CD8-positive, alpha-beta memory T cell (primary cell): ENCODE measurements around the gene MPP2. TPM values are rescaled to one million over a fixed set of nuclear protein-coding genes. Genes with fewer than 3 reads are reported as not detected.

Experiments
- CTCF ChIA-PET: fragments of 350-600 bp; sonication (Branson Sonifier 250); formaldehyde crosslinking; loops from one replicate; lab custom pipeline; 2021; ENCODE audit warnings: antibody characterized with exemption; lab: Charles Lee
- POLR2A ChIA-PET: fragments of 350-600 bp; sonication (Branson Sonifier 250); formaldehyde crosslinking; loops from one replicate; lab custom pipeline; 2021; ENCODE audit warnings: antibody characterized with exemption; lab: Charles Lee
- DNase-seq, 5 donors: peaks; one replicate each; pipeline versions ENCODE4 v3.0.0 to v3.0.0-alpha.2; 2020 to 2022; ENCODE audit warnings: mixed read lengths in 1 of 5
- H3K27ac ChIP-seq: one replicate; pipeline ENCODE4 v1.7.0; 2013; ENCODE audit warnings: low read depth, mild to moderate bottlenecking, low read length, moderate library complexity
- H3K27me3 ChIP-seq: 2 replicates; pipeline ENCODE4 v1.7.0; 2013; ENCODE audit warnings: low read length, mild to moderate bottlenecking; ENCODE audit not compliant: insufficient read depth, poor library complexity, severe bottlenecking
- H3K36me3 ChIP-seq: 2 replicates; pipeline ENCODE4 v1.7.0; 2013; ENCODE audit warnings: mild to moderate bottlenecking, low read length, moderate library complexity; ENCODE audit not compliant: insufficient read depth
- H3K4me1 ChIP-seq: 2 replicates; pipeline ENCODE4 v1.7.0; 2013; ENCODE audit warnings: mild to moderate bottlenecking, low read length, moderate library complexity; ENCODE audit not compliant: insufficient read depth
- H3K4me3 ChIP-seq: 2 replicates; pipeline ENCODE4 v1.7.0; 2013; ENCODE audit warnings: mild to moderate bottlenecking, low read length
- H3K9me3 ChIP-seq: 2 replicates; pipeline ENCODE4 v1.7.0; 2013; ENCODE audit warnings: mild to moderate bottlenecking, low read length
- H3K27ac Mint-ChIP-seq, 8 donors: one replicate each; pipeline ENCODE4 v1.8.0; 2020 to 2021; ENCODE audit warnings: mixed read lengths in 8 of 8, mild to moderate bottlenecking in 6 of 8, inconsistent platforms in 3 of 8, moderate library complexity in 3 of 8
- H3K27me3 Mint-ChIP-seq, 2 donors: one replicate each; pipeline ENCODE4 v1.8.0; 2020 to 2021; ENCODE audit warnings: mixed read lengths in 2 of 2, mild to moderate bottlenecking in 1 of 2, moderate library complexity in 1 of 2
- H3K36me3 Mint-ChIP-seq, 3 donors: one replicate each; pipeline ENCODE4 v1.8.0; 2020 to 2021; ENCODE audit warnings: mixed read lengths in 3 of 3, inconsistent platforms in 1 of 3, mild to moderate bottlenecking in 1 of 3
- H3K4me1 Mint-ChIP-seq, 3 donors: one replicate each; pipeline ENCODE4 v1.8.0; 2020 to 2021; ENCODE audit warnings: mixed read lengths in 3 of 3, inconsistent platforms in 1 of 3, mild to moderate bottlenecking in 1 of 3
- H3K4me3 Mint-ChIP-seq, 7 donors: one replicate each; pipeline ENCODE4 v1.8.0; 2020 to 2021; ENCODE audit warnings: mixed read lengths in 7 of 7, mild to moderate bottlenecking in 6 of 7, moderate library complexity in 4 of 7, inconsistent platforms in 2 of 7
- H3K9me3 Mint-ChIP-seq, 5 donors: one replicate each; pipeline ENCODE4 v1.8.0; 2020 to 2022; ENCODE audit warnings: mixed read lengths in 5 of 5, mild to moderate bottlenecking in 3 of 5, moderate library complexity in 2 of 5, inconsistent platforms in 1 of 5
- polyA plus RNA-seq: library from polyadenylated mRNA; unstranded; fragments of 300-500 nt; fragmentation: Illumina TruSeq; gene quantifications from one replicate; pipeline ENCODE4 v1.2.3, GENCODE V29; 2021
- total RNA-seq, 2 experiments: library from RNA; stranded (reverse); gene quantifications; one replicate each; pipeline ENCODE4 v1.2.3, GENCODE V29; 2021

Gene MPP2
- total and polyA plus RNA-seq, 3 experiments from 2014 or later, result 0.90 to 1.2 (median 1.1) TPM

DNA sequence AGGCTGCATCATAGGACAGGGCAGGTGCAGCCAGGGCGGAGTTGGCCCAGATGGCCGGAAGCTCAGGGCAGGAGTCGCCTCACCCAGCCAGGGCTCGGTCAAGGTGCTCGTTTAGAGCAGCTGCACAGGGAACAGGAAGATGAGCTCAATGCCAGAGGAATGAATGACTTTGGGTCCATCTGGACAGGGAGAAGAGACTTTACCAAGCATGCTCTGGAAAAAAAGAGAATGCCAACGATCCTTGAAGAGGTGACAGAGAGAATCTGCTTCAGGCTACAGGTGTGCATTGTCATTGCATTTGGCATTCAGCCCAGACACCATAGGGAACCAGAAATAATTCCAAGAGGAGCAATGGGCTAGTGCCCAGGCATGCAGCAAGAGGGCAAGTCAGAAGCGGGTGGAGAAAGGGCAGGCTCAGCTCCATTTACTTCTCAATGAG, 67.6 kb downstream of the MPP2 start:
- Histone ChIP-seq H3K4me1 (no peaks in the 10 kb centered on the region), H3K27me3 (no peaks in the 10 kb centered on the region), H3K27ac (no peak overlapping the region), H3K9me3 (no peaks in the 10 kb centered on the region), H3K36me3 (no peaks in the 10 kb centered on the region), H3K4me3 (no peak overlapping the region)
- Mint-ChIP-seq H3K27ac (no peak overlapping the region), H3K4me3 (no peak overlapping the region), H3K27me3 (peaks cover 29 to 38% of the 10 kb centered on the region in 2 donors), H3K36me3 (no peaks in the 10 kb centered on the region), H3K4me1 (no peaks in the 10 kb centered on the region), H3K9me3 (no peaks in the 10 kb centered on the region)
- DNase-seq, result no peak
- ChIA-PET CTCF (interaction anchor here (0.9 kb wide), 1 partner anchor 72 kb away, joined by 3 read pairs; no protein-coding TSS in a partner anchor), POLR2A (no interaction called here)

DNA sequence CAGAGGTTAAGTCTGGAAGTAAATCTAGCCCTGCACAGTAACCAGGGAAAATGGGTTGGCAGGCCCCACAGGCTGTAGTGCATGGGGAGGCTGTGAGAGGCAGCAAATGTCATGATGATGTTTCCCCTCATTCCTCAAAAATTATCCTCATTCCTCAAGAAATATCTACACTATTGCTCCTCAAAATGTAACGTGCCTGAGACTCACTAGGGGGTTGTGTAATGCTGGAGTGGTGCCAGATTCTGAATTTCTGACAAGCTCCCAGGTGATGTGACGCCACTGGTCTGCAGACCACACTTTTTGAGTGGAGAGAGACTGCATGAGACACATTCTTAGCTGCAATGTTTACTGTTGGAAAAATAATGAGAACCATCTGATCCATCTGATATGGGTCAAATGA, 73.2 kb downstream of the MPP2 start:
- no peaks in the 10 kb centered on the region for H3K36me3 Mint-ChIP-seq
- peak overlapping the region in 6 of 7 donors; percentile 77 to 82 (median 80) for H3K4me3 Mint-ChIP-seq
- H3K27me3 Mint-ChIP-seq, result peaks cover 36 to 48% of the 10 kb centered on the region in 2 donors
- H3K4me1 Mint-ChIP-seq, result peaks cover 7 to 27% (median 11%) of the 10 kb centered on the region in 3 donors
- CTCF ChIA-PET, result no interaction called here
- H3K9me3 Mint-ChIP-seq, result no peaks in the 10 kb centered on the region
- peaks cover 13% of the 10 kb centered on the region for H3K27me3 ChIP-seq
- no peak for DNase-seq
- H3K4me3 ChIP-seq, result no peak overlapping the region
- POLR2A ChIA-PET, result no interaction called here
- H3K27ac ChIP-seq, result no peak overlapping the region
- H3K4me1 ChIP-seq, result peaks cover 8% of the 10 kb centered on the region
- H3K36me3 ChIP-seq, result no peaks in the 10 kb centered on the region
- no peaks in the 10 kb centered on the region for H3K9me3 ChIP-seq
- peak overlapping the region in 1 of 8 donors; percentile 15 for H3K27ac Mint-ChIP-seq

DNA sequence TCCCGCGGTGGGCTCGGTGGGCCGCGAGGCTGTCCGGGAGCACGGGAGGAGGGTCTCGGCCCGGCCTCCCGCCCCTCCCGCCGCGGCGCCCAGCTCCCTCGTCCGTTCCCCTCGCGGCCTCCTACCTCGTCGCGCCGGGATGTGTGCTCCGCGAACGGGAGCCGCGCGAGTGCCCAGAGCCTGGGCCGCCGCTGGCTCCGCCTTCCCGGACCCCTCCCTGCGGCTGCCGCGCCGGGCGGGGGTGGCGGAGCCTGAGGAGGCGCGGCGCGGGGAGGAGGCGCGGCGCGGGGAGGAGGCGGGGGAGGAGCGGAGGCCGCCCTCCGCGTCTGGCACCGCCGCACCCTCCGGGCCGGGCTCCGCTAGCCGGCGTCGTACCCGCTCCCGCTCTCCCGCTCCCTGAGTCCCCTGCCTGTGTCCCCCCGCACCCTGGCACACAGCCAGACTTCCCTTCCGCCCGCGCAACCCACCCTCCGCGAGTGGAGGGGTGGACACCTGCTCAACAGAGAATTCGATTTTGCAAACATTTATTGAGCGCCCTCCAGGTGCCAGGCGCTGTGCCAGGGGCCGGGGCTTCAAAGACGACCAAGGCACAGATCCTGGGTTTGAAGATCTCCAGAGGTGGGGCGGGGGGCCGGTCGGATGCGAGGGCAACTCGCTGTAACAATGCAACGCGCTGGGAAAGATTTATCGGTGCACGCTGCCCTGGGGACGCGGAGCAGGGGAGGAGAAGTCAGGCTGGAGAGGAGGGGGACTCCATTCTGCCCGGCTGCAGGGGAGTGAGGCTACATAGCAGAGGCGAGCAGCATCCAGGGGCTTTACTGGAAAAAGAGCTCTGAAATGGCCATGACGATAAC, 74.1 kb downstream of the MPP2 start, which contains the start of gene MPP3:
TSS of gene MPP3 (minus strand) at position 171 of the 854 bp plus-strand sequence. CDS start 1,240 bp downstream, outside the sequence.
- H3K27me3 Mint-ChIP-seq, result peaks cover 36 to 48% of the 10 kb centered on the region in 2 donors
- peak within 1 kb of the TSS in 5 of 8 donors; percentile 29 to 75 (median 63) for H3K27ac Mint-ChIP-seq
- peak within 1 kb of the TSS; percentile 78 to 89 (median 82) for H3K4me3 Mint-ChIP-seq
- Histone ChIP-seq H3K36me3 (no peaks in the 10 kb centered on the region), H3K4me3 (peak within 1 kb of the TSS; percentile 56), H3K27me3 (peaks cover 13% of the 10 kb centered on the region), H3K9me3 (no peaks in the 10 kb centered on the region), H3K27ac (no peak within 1 kb of the TSS), H3K4me1 (peaks cover 8% of the 10 kb centered on the region)
- ChIA-PET CTCF (no interaction called here), POLR2A (no interaction called here)
- peaks cover 7 to 27% (median 11%) of the 10 kb centered on the region in 3 donors for H3K4me1 Mint-ChIP-seq
- DNase-seq, result peak; percentile 27 to 60 (median 40)
- H3K9me3 Mint-ChIP-seq, result no peaks in the 10 kb centered on the region
- H3K36me3 Mint-ChIP-seq, result no peaks in the 10 kb centered on the region

DNA sequence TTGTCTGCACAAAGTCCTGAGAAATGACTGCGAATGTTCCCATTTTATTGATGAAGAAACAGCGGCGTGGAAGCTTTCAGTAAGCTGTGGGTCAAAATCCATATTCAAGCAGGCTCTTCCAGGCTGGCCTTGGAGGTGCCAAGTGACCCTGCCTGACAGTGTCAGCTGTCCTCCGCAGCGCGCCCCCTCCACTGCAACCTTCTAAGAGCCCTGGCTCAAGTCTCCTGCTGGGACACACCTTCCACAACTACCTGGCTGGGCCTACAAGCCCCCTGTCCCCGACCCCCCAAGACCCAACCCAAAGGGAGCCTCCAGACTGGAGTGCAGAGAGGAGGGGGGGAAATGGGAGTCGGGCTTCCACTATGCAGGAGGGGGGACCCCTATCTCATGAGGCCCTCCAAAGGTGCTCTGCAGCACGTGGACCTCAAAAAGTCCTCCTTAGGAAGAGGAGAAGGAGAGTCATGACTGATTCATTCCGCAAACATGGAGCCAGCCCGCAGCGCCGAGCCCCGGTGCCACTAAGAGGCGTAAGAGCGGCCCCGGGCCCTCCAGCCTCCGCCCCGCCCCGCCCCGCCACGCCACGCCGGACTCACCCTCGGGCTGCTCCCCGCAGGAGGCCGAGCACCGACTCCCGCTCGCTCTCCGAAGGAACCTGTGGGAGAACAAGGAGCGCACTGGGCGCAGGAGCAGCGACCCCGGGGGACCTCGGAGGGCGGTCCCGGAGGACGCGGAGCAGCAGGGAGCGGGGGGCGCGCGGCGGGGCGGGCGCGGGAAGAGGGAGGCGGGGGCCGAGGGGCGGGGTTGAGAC, 75.0 kb downstream of the MPP2 start:
- Histone ChIP-seq H3K4me1 (peaks cover 8% of the 10 kb centered on the region), H3K4me3 (no peak overlapping the region), H3K27me3 (peaks cover 13% of the 10 kb centered on the region), H3K36me3 (no peaks in the 10 kb centered on the region), H3K9me3 (no peaks in the 10 kb centered on the region), H3K27ac (no peak overlapping the region)
- H3K36me3 Mint-ChIP-seq, result no peaks in the 10 kb centered on the region
- peak overlapping the region in 2 of 8 donors; percentile 50 to 75 for H3K27ac Mint-ChIP-seq
- POLR2A ChIA-PET, result interaction anchor here (0.6 kb wide), 2 partner anchors 516 to 1960 kb away, joined by 4 to 7 read pairs; no protein-coding TSS in a partner anchor
- CTCF ChIA-PET, result no interaction called here
- H3K4me3 Mint-ChIP-seq, result peak overlapping the region; percentile 72 to 89 (median 78)
- H3K27me3 Mint-ChIP-seq, result peaks cover 31 to 42% of the 10 kb centered on the region in 2 donors
- peaks cover 7 to 27% (median 11%) of the 10 kb centered on the region in 3 donors for H3K4me1 Mint-ChIP-seq
- peak in 1 of 5 donors; percentile 3 for DNase-seq
- no peaks in the 10 kb centered on the region for H3K9me3 Mint-ChIP-seq

DNA sequence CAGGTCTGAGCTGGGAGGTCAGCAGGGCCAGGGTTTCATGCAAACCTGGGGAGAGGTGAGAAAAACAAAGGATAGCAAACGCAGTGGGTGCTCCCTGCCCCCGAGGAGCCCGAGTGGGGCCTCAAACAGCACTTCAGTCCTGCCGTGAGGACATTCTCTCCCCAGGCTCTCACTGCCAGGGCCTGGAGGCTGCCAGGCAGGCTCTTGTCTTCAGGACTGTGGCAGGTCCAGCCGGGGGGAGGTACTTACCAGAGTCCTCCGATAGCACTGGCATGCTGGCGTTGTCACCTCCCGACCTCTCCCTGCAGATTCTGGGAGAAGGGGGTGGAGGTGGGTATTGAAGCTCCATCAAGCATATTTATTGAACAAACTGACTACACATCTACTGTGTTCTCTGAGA, 75.7 kb downstream of the MPP2 start:
- H3K36me3 Mint-ChIP-seq, result no peaks in the 10 kb centered on the region
- peak overlapping the region in 1 of 8 donors; percentile 86 for H3K27ac Mint-ChIP-seq
- no peak for DNase-seq
- H3K4me3 ChIP-seq, result no peak overlapping the region
- H3K27me3 Mint-ChIP-seq, result peaks cover 30 to 41% of the 10 kb centered on the region in 2 donors
- ChIA-PET CTCF (no interaction called here), POLR2A (interaction anchor here (0.6 kb wide), 2 partner anchors 516 to 1959 kb away, joined by 4 to 7 read pairs; no protein-coding TSS in a partner anchor)
- H3K27ac ChIP-seq, result no peak overlapping the region
- H3K9me3 ChIP-seq, result no peaks in the 10 kb centered on the region
- H3K36me3 ChIP-seq, result no peaks in the 10 kb centered on the region
- peaks cover 13% of the 10 kb centered on the region for H3K27me3 ChIP-seq
- H3K9me3 Mint-ChIP-seq, result no peaks in the 10 kb centered on the region
- H3K4me1 ChIP-seq, result peaks cover 8% of the 10 kb centered on the region
- peak overlapping the region; percentile 72 to 89 (median 78) for H3K4me3 Mint-ChIP-seq
- peaks cover 7 to 27% (median 11%) of the 10 kb centered on the region in 3 donors for H3K4me1 Mint-ChIP-seq

DNA sequence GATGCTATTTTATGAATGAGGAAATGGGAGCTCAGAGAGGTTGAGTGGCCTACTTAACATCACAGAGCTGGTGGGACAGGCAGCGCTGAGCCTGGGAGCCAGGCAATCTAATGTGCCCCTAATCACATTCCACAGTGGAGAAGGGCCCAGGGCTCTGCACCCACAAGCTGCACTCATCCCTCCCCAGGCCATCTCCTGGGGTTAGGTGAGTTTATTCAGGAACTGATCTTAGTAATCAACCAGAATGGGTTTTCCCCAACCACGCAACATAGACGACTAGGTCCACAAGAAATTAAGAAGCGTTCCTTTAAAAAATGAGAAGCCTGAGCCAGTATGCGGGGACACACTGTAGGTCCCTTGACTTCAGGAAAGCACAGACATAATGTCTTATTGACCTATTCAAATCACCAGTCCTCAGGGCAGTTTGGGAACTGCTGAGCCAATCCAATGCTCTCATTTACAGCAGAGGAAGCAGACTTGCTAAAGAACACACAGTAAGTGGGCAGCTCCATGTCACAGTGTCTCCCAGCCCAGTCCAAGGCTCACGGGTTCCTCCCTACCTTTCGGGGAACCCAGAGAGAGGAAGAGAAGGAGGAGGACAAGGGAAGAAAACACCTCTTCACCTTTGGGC, 76.7 kb downstream of the MPP2 start:
- Histone ChIP-seq H3K4me3 (no peak overlapping the region), H3K27ac (no peak overlapping the region), H3K36me3 (no peaks in the 10 kb centered on the region), H3K4me1 (peaks cover 8% of the 10 kb centered on the region), H3K9me3 (no peaks in the 10 kb centered on the region), H3K27me3 (peaks cover 13% of the 10 kb centered on the region)
- POLR2A ChIA-PET, result no interaction called here
- CTCF ChIA-PET, result interaction anchor here (1.1 kb wide), 1 partner anchor 13 kb away, joined by 3 read pairs; no protein-coding TSS in a partner anchor
- Mint-ChIP-seq H3K27ac (no peak overlapping the region), H3K36me3 (no peaks in the 10 kb centered on the region), H3K9me3 (no peaks in the 10 kb centered on the region), H3K27me3 (peaks cover 23 to 34% of the 10 kb centered on the region in 2 donors), H3K4me1 (peaks cover 7 to 27% (median 11%) of the 10 kb centered on the region in 3 donors), H3K4me3 (peak overlapping the region in 6 of 7 donors; percentile 53 to 81 (median 66))
- no peak for DNase-seq

DNA sequence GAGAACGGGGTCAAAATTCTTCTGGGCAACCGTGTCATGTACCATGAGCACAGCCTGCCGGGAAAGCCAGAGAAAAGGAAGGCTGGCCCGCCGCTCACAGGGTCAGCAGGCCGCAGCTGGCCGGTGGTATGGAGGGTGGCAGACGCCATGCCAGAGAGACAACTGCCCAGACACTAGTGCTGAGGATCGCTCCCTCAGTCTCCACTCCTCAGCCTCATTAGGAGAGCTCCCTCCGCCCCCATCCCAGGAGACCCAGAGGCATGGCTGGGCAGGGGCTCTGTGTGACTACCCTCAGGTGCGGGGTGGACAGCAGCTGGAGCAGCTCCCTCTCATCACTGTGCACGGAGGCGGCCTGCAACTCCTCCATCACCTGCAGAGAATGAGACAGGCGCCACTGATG, 77.6 kb downstream of the MPP2 start:
- Mint-ChIP-seq H3K9me3 (no peaks in the 10 kb centered on the region), H3K4me3 (peak overlapping the region in 1 of 7 donors; percentile 34), H3K27ac (no peak overlapping the region), H3K27me3 (peaks cover 19 to 30% of the 10 kb centered on the region in 2 donors), H3K36me3 (no peaks in the 10 kb centered on the region), H3K4me1 (peaks cover 7 to 27% (median 11%) of the 10 kb centered on the region in 3 donors)
- DNase-seq, result no peak
- CTCF ChIA-PET, result interaction anchor here (1.1 kb wide), 1 partner anchor 13 kb away, joined by 3 read pairs; no protein-coding TSS in a partner anchor
- no peaks in the 10 kb centered on the region for H3K36me3 ChIP-seq
- H3K4me3 ChIP-seq, result no peak overlapping the region
- H3K9me3 ChIP-seq, result no peaks in the 10 kb centered on the region
- peaks cover 8% of the 10 kb centered on the region for H3K4me1 ChIP-seq
- H3K27me3 ChIP-seq, result peaks cover 13% of the 10 kb centered on the region
- H3K27ac ChIP-seq, result no peak overlapping the region
- POLR2A ChIA-PET, result no interaction called here
